ENCODE measurements around the gene MANSC1. TPM values are rescaled to one million over a fixed set of nuclear protein-coding genes. Genes with fewer than 3 reads are reported as not detected.

MANSC1 gene
- 5.5 and 8.8 TPM in 2 replicates for total RNA-seq

DNA sequence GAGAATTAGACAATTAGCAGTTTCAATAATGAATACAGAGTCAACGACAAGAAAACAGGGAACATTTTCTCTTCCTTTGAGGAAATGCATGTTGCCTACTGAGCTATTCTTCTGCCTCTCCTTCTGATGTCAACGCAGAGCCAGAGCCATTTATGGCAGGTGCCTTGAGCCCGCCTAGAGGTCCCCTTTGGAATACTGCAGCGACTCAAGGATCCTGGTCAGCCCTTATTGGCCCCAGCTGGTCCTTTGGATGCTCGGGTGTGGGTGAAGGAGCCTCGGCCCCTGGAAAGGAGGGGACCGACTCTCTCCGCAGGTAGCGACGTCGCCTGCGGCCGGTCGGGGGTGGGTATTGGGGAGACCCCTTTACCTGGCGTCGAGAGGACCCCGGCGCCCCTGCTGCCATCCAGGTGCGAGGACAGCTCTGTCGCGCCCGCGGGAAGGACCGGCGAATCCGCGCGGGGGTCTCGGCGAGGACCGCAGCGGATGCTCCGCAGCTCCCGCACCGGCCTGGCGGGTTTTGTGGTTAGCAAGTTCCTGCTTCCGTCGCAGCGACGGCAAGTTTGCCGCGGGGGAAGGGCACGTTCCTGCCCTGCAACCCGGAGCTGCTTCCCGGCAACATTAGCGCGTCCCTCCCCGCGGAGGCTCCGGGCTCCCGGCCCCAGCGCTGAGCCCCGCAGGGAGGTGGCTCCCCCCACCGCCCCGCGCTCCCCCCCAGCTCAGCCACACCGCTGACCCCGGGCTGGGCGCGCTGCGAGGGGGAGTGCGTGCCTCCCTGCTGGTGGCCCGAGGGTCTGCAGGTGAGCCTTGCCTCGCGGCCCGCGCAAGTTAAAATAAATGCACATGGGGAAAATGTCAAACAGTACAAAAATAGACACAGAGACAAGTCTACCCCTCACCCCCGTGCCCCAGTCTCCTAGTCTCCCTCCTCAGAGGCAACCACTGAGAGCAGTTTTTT is at the start of gene MANSC1:
Gene MANSC1 (minus strand): TSS at position 532 of the 955 bp plus-strand sequence. CDS start 6,928 bp downstream, outside the sequence.

GRCh38 chr12:12356896-12357718 is 7.1 kb upstream of the MANSC1 start, which contains the start of gene BORCS5:
BORCS5 (plus strand) TSS chr12:12357078; CDS start chr12:12357452, 374 bp downstream.

Other genes starting within 250 kb of the MANSC1 start
- gene LRP6, start 83.2 kb downstream of the MANSC1 start, total RNA-seq = 45.8 and 71.0 TPM in 2 replicates
- gene BORCS5, start 6.8 kb upstream of the MANSC1 start, total RNA-seq = 8.4 and 9.7 TPM in 2 replicates
- gene DUSP16, start 212.6 kb upstream of the MANSC1 start, total RNA-seq = 6.5 and 13.4 TPM in 2 replicates